H9 (cell line): ENCODE results near the gene VPS35L. TPM values are rescaled to one million over a fixed set of nuclear protein-coding genes. Genes with fewer than 3 reads are reported as not detected.
A peak's percentile ranks its signal among the peaks of the same experiment; 100 is the strongest.

ENCODE experiments used
- DNase-seq: peaks from one replicate; pipeline ENCODE4 v3.0.0-alpha.2; 2017
- H2AFZ ChIP-seq: one replicate; pipeline ENCODE4 v1.6.1; 2013; ENCODE audit warnings: mild to moderate bottlenecking, low read length, control low read depth, moderate library complexity
- H2AK5ac ChIP-seq: 2 replicates; pipeline ENCODE4 v1.6.1; 2013; ENCODE audit warnings: low read length, control low read depth, mixed read lengths; ENCODE audit not compliant: insufficient read length
- H2BK120ac ChIP-seq: one replicate; pipeline ENCODE4 v1.6.1; 2013; ENCODE audit warnings: low read depth, mild to moderate bottlenecking, low read length, control low read depth, inconsistent platforms; ENCODE audit not compliant: poor library complexity, severe bottlenecking
- H2BK12ac ChIP-seq: 2 replicates; pipeline ENCODE4 v1.6.1; 2013; ENCODE audit warnings: low read length, control low read depth, mixed read lengths, low read depth; ENCODE audit not compliant: insufficient read length
- H2BK15ac ChIP-seq: 2 replicates; pipeline ENCODE4 v1.6.1; 2013; ENCODE audit warnings: low read depth, low read length, control low read depth
- H2BK20ac ChIP-seq: one replicate; pipeline ENCODE4 v1.6.1; 2013; ENCODE audit warnings: low read depth, mild to moderate bottlenecking, low read length, control low read depth, inconsistent platforms; ENCODE audit not compliant: poor library complexity, severe bottlenecking
- H2BK5ac ChIP-seq: 2 replicates; pipeline ENCODE4 v1.6.1; 2013; ENCODE audit warnings: low read length, control low read depth, mixed read lengths; ENCODE audit not compliant: insufficient read length
- H3K14ac ChIP-seq: 2 replicates; pipeline ENCODE4 v1.6.1; 2013; ENCODE audit warnings: low read length, control low read depth; ENCODE audit not compliant: insufficient read depth
- H3K18ac ChIP-seq: 2 replicates; pipeline ENCODE4 v1.6.1; 2013; ENCODE audit warnings: low read depth, mild to moderate bottlenecking, mixed read lengths, low read length, control low read depth; ENCODE audit not compliant: insufficient read length
- H3K23ac ChIP-seq: 2 replicates; pipeline ENCODE4 v1.6.1; 2013; ENCODE audit warnings: low read length, control low read depth, mixed read lengths, low read depth; ENCODE audit not compliant: insufficient read length
- H3K23me2 ChIP-seq: 2 replicates; pipeline ENCODE4 v1.6.1; 2013; ENCODE audit warnings: low read depth, mild to moderate bottlenecking, mixed read lengths, low read length, control low read depth; ENCODE audit not compliant: insufficient read length, poor library complexity, severe bottlenecking
- H3K27ac ChIP-seq: 2 replicates; pipeline ENCODE4 v1.5.1; 2013; ENCODE audit warnings: low read length, control low read depth, mixed read lengths, low read depth; ENCODE audit not compliant: insufficient read length
- H3K27me3 ChIP-seq: 2 replicates; pipeline ENCODE4 v1.6.1; 2013; ENCODE audit warnings: low read length, control low read depth, inconsistent platforms; ENCODE audit not compliant: insufficient read depth
- H3K4ac ChIP-seq: 2 replicates; pipeline ENCODE4 v1.6.1; 2013; ENCODE audit warnings: low read depth, mild to moderate bottlenecking, control low read depth, inconsistent platforms, low read length, moderate library complexity
- H3K4me1 ChIP-seq: 2 replicates; pipeline ENCODE4 v1.6.1; 2013; ENCODE audit warnings: low read length, control low read depth, inconsistent platforms; ENCODE audit not compliant: insufficient read depth
- H3K4me2 ChIP-seq: 2 replicates; pipeline ENCODE4 v1.6.1; 2013; ENCODE audit warnings: low read length, control low read depth, mixed read lengths; ENCODE audit not compliant: insufficient read length, insufficient read depth
- H3K56ac ChIP-seq: 2 replicates; pipeline ENCODE4 v1.6.1; 2013; ENCODE audit warnings: low read depth, mild to moderate bottlenecking, mixed read lengths, low read length, control low read depth; ENCODE audit not compliant: insufficient read length
- H3K79me1 ChIP-seq: 2 replicates; pipeline ENCODE4 v1.6.1; 2013; ENCODE audit warnings: low read depth, mild to moderate bottlenecking, moderate library complexity, low read length, control low read depth, inconsistent platforms; ENCODE audit not compliant: insufficient read depth, poor library complexity, severe bottlenecking
- H3K79me2 ChIP-seq: 2 replicates; pipeline ENCODE4 v1.6.1; 2013; ENCODE audit warnings: low read length, control low read depth, inconsistent platforms; ENCODE audit not compliant: insufficient read depth
- H3K9ac ChIP-seq: 2 replicates; pipeline ENCODE4 v1.6.1; 2013; ENCODE audit warnings: low read length, control low read depth, mixed read lengths; ENCODE audit not compliant: insufficient read length; ENCODE audit errors: extremely low read depth
- H3K9me3 ChIP-seq: one replicate; pipeline ENCODE4 v1.6.1; 2013; ENCODE audit warnings: low read depth, low read length, inconsistent platforms; ENCODE audit not compliant: control insufficient read depth
- H3T11ph ChIP-seq: one replicate; pipeline ENCODE4 v1.6.1; 2013; ENCODE audit warnings: mild to moderate bottlenecking, low read length, control low read depth, inconsistent platforms
- H4K20me1 ChIP-seq: one replicate; pipeline ENCODE4 v1.6.1; 2013; ENCODE audit not compliant: control insufficient read depth, insufficient read length, insufficient read depth
- H4K5ac ChIP-seq: 2 replicates; pipeline ENCODE4 v1.6.1; 2013; ENCODE audit warnings: low read depth, mild to moderate bottlenecking, mixed read lengths, low read length, control low read depth; ENCODE audit not compliant: insufficient read length
- H4K8ac ChIP-seq: replicated peaks from 2 replicates; pipeline ENCODE4 v1.6.1; 2013; ENCODE audit warnings: low read length, control low read depth, mixed read lengths, low read depth; ENCODE audit not compliant: insufficient read length
- H4K91ac ChIP-seq: 2 replicates; pipeline ENCODE4 v1.6.1; 2013; ENCODE audit warnings: low read depth, mild to moderate bottlenecking, moderate library complexity, mixed read lengths, low read length, control low read depth; ENCODE audit not compliant: insufficient read length
- H3K27ac Mint-ChIP-seq, 3 experiments: 2 replicates in 2 of 3; 3 replicates in 1 of 3; pipeline ENCODE4 v1.8.0; 2020 to 2021; ENCODE audit warnings: mixed read lengths in 3 of 3, mild to moderate bottlenecking in 1 of 3, moderate library complexity in 1 of 3
- H3K27me3 Mint-ChIP-seq: 2 replicates; pipeline ENCODE4 v1.8.0; 2021; ENCODE audit warnings: low read depth, mild to moderate bottlenecking, moderate library complexity, mixed read lengths
- H3K36me3 Mint-ChIP-seq, 3 experiments: 2 replicates in 2 of 3; 3 replicates in 1 of 3; pipeline ENCODE4 v1.8.0; 2020 to 2021; ENCODE audit warnings: low read depth in 3 of 3, mixed read lengths in 3 of 3; ENCODE audit not compliant: insufficient read depth in 1 of 3
- H3K4me1 Mint-ChIP-seq, 2 experiments: 2 replicates each; pipeline ENCODE4 v1.8.0; 2020; ENCODE audit warnings: mixed read lengths in 2 of 2
- H3K4me3 Mint-ChIP-seq, 2 experiments: 2 replicates in 1 of 2; 3 replicates in 1 of 2; pipeline ENCODE4 v1.8.0; 2020 to 2021; ENCODE audit warnings: mild to moderate bottlenecking in 2 of 2, mixed read lengths in 2 of 2, moderate library complexity in 1 of 2
- H3K9me3 Mint-ChIP-seq, 2 experiments: 2 replicates in 1 of 2; 3 replicates in 1 of 2; pipeline ENCODE4 v1.8.0; 2020; ENCODE audit warnings: mild to moderate bottlenecking in 2 of 2, mixed read lengths in 2 of 2, moderate library complexity in 1 of 2
- CTCF ChIP-seq: fragments of 200-600 bp; sonication (generic); conservative IDR thresholded peaks from 3 replicates; pipeline ENCODE4 v1.8.0; 2021; ENCODE audit warnings: antibody characterized with exemption, mild to moderate bottlenecking
- WGBS: extraction: QIAGEN DNeasy Blood & Tissue Kit; methylation state at CpG from one replicate; pipeline ENCODE4 v1.1.7; 2013; ENCODE audit warnings: missing lambda C conversion rate, low lambda C conversion rate, mixed read lengths; ENCODE audit not compliant: insufficient read length; ENCODE audit errors: extremely low coverage; 5-methylcytosine and 5-hydroxymethylcytosine counted together
- total RNA-seq: library from RNA; stranded (reverse); gene quantifications from 2 replicates; pipeline ENCODE4 v1.2.1, GENCODE V29; 2021

VPS35L gene
- total RNA-seq, 1 experiment from 2014 or later: 58.4 TPM

DNA sequence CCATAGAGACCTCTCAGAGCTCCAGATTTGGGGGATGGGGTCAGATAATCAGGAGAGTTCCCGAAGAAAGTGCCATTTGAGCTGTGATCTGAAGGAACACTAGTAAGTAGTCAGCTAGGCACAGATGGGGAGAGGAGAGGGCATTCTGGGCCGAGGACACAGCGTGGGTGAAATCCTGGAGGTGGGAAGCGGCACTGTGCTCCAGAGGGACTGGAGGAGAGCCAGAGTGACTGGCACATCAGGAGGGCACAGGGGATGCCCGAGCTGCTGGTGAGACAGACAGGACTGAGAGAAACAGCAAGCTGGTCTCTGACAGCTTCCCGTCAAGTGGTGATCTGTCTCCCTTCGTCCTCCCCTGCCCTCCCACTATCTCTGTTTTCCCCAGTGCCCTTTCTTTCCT, 121.9 kb downstream of the VPS35L start:
- H3K36me3 Mint-ChIP-seq: peaks cover 4 to 19% (median 11%) of the 10 kb centered on the region in 3 experiments; a peak in 6 of 7 replicates

More for the DNA sequence above, 121.9 kb downstream of the VPS35L start:
- Histone ChIP-seq H2BK12ac (no peak overlapping the region), H3K27ac (no peak overlapping the region), H3K56ac (no peak overlapping the region), H2AFZ (no peak overlapping the region), H2BK5ac (no peak overlapping the region), H3K4ac (no peak overlapping the region), H3K23me2 (no peaks in the 10 kb centered on the region), H3K14ac (no peak overlapping the region), H2BK15ac (no peak overlapping the region), H4K20me1 (no peaks in the 10 kb centered on the region), H2BK120ac (no peak overlapping the region), H4K8ac (no peak overlapping the region), H3T11ph (no peak overlapping the region), H3K27me3 (no peaks in the 10 kb centered on the region), H3K18ac (no peak overlapping the region), H3K79me1 (no peaks in the 10 kb centered on the region), H3K23ac (no peak overlapping the region), H3K4me2 (no peak overlapping the region), H2BK20ac (no peak overlapping the region), H3K79me2 (no peaks in the 10 kb centered on the region), H4K91ac (no peak overlapping the region), H3K9me3 (no peaks in the 10 kb centered on the region), H4K5ac (no peak overlapping the region), H3K9ac (no peak overlapping the region), H2AK5ac (no peak overlapping the region), H3K4me1 (no peaks in the 10 kb centered on the region)
- H3K9me3 Mint-ChIP-seq: no peaks in the 10 kb centered on the region
- no peaks in the 10 kb centered on the region for H3K4me1 Mint-ChIP-seq
- no peak overlapping the region for H3K4me3 Mint-ChIP-seq
- H3K27me3 Mint-ChIP-seq: no peaks in the 10 kb centered on the region
- H3K27ac Mint-ChIP-seq: peak overlapping the region in 2 of 3 experiments; percentile 71 to 85; a peak in 3 of 7 replicates
- no CpG with 5 or more reads among the region's 7 CpGs for WGBS
- TF ChIP-seq CTCF: no peak
- DNase-seq: no peak
